Naive thymus-derived CD8-positive, alpha-beta T cell (primary cell): ENCODE results near the gene MBD5. TPM values are rescaled to one million over a fixed set of nuclear protein-coding genes. Genes with fewer than 3 reads are reported as not detected.
"Not testable (repeated sequence)": the region's sequence is repeated elsewhere in the genome, so short reads cannot be mapped to it uniquely, and the experiment has no call there.

Experiments used
- ATAC-seq, 2 donors: fragments of 150-1000 bp; cut with Tn5 transposase in 1 of 2; sonication (Bioruptor Pico), chemical (Tn5 transposase) in 1 of 2; 1 replicate in 1 of 2; 2 replicates in 1 of 2; pipeline ENCODE4 v1.10.0; 2021; ENCODE audit warnings: mild to moderate bottlenecking in 2 of 2, moderate library complexity in 2 of 2
- POLR2A ChIA-PET: fragments of 350-600 bp; sonication (Branson Sonifier 250); formaldehyde crosslinking; loops from one replicate; lab custom pipeline; 2021; ENCODE audit warnings: antibody characterized with exemption; lab: Charles Lee
- DNase-seq, 10 donors: peaks; one replicate each; pipeline versions ENCODE4 v3.0.0 to v3.0.0-alpha.2; 2020 to 2022
- H3K27ac Mint-ChIP-seq, 10 donors: one replicate each; pipeline ENCODE4 v1.8.0; 2020 to 2022; ENCODE audit warnings: mild to moderate bottlenecking in 10 of 10, mixed read lengths in 10 of 10, moderate library complexity in 4 of 10, inconsistent platforms in 1 of 10
- H3K27me3 Mint-ChIP-seq, 5 donors: one replicate each; pipeline ENCODE4 v1.8.0; 2021 to 2022; ENCODE audit warnings: mixed read lengths in 5 of 5
- H3K36me3 Mint-ChIP-seq, 3 donors: one replicate each; pipeline ENCODE4 v1.8.0; 2020 to 2022; ENCODE audit warnings: mixed read lengths in 3 of 3, mild to moderate bottlenecking in 2 of 3, inconsistent platforms in 1 of 3
- H3K4me1 Mint-ChIP-seq, 4 donors: one replicate each; pipeline ENCODE4 v1.8.0; 2021 to 2022; ENCODE audit warnings: mixed read lengths in 4 of 4
- H3K4me3 Mint-ChIP-seq, 10 donors: one replicate each; pipeline ENCODE4 v1.8.0; 2020 to 2022; ENCODE audit warnings: mild to moderate bottlenecking in 10 of 10, mixed read lengths in 10 of 10, moderate library complexity in 6 of 10, inconsistent platforms in 1 of 10
- H3K9me3 Mint-ChIP-seq, 9 donors: one replicate each; pipeline ENCODE4 v1.8.0; 2020 to 2022; ENCODE audit warnings: mixed read lengths in 9 of 9, mild to moderate bottlenecking in 3 of 9, inconsistent platforms in 1 of 9, moderate library complexity in 1 of 9
- polyA plus RNA-seq, 3 donors: library from polyadenylated mRNA; unstranded; fragments of 300-500 nt; fragmentation: Illumina TruSeq; gene quantifications; one replicate each; pipeline ENCODE4 v1.2.3, GENCODE V29; 2021
- total RNA-seq, 8 experiments: library from RNA in 2 of 8; stranded (reverse) in 2 of 8; gene quantifications; one replicate each; pipeline ENCODE4 v1.2.3 and lab custom pipeline; 2021 to 2026

Gene MBD5
- total RNA-seq, result 10 to 100 TPM; 49.7 to 54.1 TPM
- polyA plus RNA-seq, result 10 to 100 TPM; 11.7 to 17.9 (median 15.4) TPM
- 8.4 to 85.6 (median 35.6) reads per million in 6 experiments for total RNA-seq (lab: John Stamatoyannopoulos, UW)

GRCh38 chr2:148021059-148021861 lies at the start of gene MBD5:
Gene MBD5 (plus strand): TSS chr2:148021091.
- H3K36me3 Mint-ChIP-seq, result peaks cover 0 to 3% (median 2%) of the 10 kb centered on the region in 3 donors
- peak in 8 of 10 donors; percentile 45 to 83 (median 70) for DNase-seq
- POLR2A ChIA-PET, result interaction anchor here (0.6 to 3.0 kb wide), 17 partner anchors 8 to 1566 kb away, joined by 3 to 34 read pairs (median 5); partner anchors contain the start of genes ACVR2A and MMADHC
- no peaks in the 10 kb centered on the region for H3K9me3 Mint-ChIP-seq
- peak within 1 kb of the TSS; percentile 90 to 100 (median 98) for H3K4me3 Mint-ChIP-seq
- peaks cover 34 to 76% (median 71%) of the 10 kb centered on the region in 4 donors for H3K4me1 Mint-ChIP-seq
- no peaks in the 10 kb centered on the region for H3K27me3 Mint-ChIP-seq
- H3K27ac Mint-ChIP-seq, result peak within 1 kb of the TSS; percentile 92 to 99 (median 98)
- ATAC-seq, result peak; percentile 60 to 65

- H3K4me1 Mint-ChIP-seq, result peaks cover 12 to 31% (median 22%) of the 10 kb centered on the region in 4 donors
- POLR2A ChIA-PET, result no interaction called here
- DNase-seq (no peak), ATAC-seq (no peak)
- H3K27me3 Mint-ChIP-seq, result no peaks in the 10 kb centered on the region
- H3K4me3 Mint-ChIP-seq, result no peak overlapping the region
- H3K36me3 Mint-ChIP-seq, result peaks cover 15 to 53% (median 46%) of the 10 kb centered on the region in 3 donors
- peaks cover 0 to 11% (median 8%) of the 10 kb centered on the region in 9 donors for H3K9me3 Mint-ChIP-seq
- peak overlapping the region in 2 of 10 donors; percentile 29 to 88 for H3K27ac Mint-ChIP-seq
Measured at GRCh38 chr2:147976102-147976501, 44.8 kb upstream of the MBD5 start.

- no peak overlapping the region for H3K4me3 Mint-ChIP-seq
- DNase-seq (no peak), ATAC-seq (no peak)
- no peaks in the 10 kb centered on the region for H3K27me3 Mint-ChIP-seq
- H3K9me3 Mint-ChIP-seq, result peaks cover 0 to 11% (median 8%) of the 10 kb centered on the region in 9 donors
- peaks cover 13 to 31% (median 28%) of the 10 kb centered on the region in 4 donors for H3K4me1 Mint-ChIP-seq
- H3K36me3 Mint-ChIP-seq, result peaks cover 14 to 43% (median 40%) of the 10 kb centered on the region in 3 donors
- peak overlapping the region in 1 of 10 donors; percentile 12 for H3K27ac Mint-ChIP-seq
- POLR2A ChIA-PET, result no interaction called here
Measured at GRCh38 chr2:147977679-147978078, 43.2 kb upstream of the MBD5 start.

GRCh38 chr2:147980940-147981528 lies 39.9 kb upstream of the MBD5 start:
- Mint-ChIP-seq H3K9me3 (peaks cover 0 to 11% (median 8%) of the 10 kb centered on the region in 9 donors), H3K27ac (peak overlapping the region in 1 of 10 donors; percentile 6), H3K36me3 (peaks cover 10 to 40% (median 28%) of the 10 kb centered on the region in 3 donors), H3K27me3 (no peaks in the 10 kb centered on the region), H3K4me3 (peak overlapping the region in 1 of 10 donors; percentile 5), H3K4me1 (peaks cover 27 to 58% (median 54%) of the 10 kb centered on the region in 4 donors)
- POLR2A ChIA-PET, result no interaction called here
- no peak for DNase-seq
- ATAC-seq, result no peak

- H3K27ac Mint-ChIP-seq, result peak overlapping the region in 1 of 10 donors; percentile 28
- ATAC-seq, result no peak
- no peaks in the 10 kb centered on the region for H3K27me3 Mint-ChIP-seq
- POLR2A ChIA-PET, result interaction anchor here (1.2 kb wide), 1 partner anchor 656 kb away, joined by 6 read pairs; no protein-coding TSS in a partner anchor
- DNase-seq, result no peak
- H3K36me3 Mint-ChIP-seq, result peaks cover 0 to 2% (median 2%) of the 10 kb centered on the region in 3 donors
- H3K4me1 Mint-ChIP-seq, result peaks cover 11 to 41% (median 31%) of the 10 kb centered on the region in 4 donors
- H3K4me3 Mint-ChIP-seq, result no peak overlapping the region
- H3K9me3 Mint-ChIP-seq, result peaks cover 0 to under 1% (median 0%) of the 10 kb centered on the region in 9 donors
Measured at GRCh38 chr2:147989102-147989501, 31.8 kb upstream of the MBD5 start.

- POLR2A ChIA-PET, result interaction anchor here (0.6 to 1.2 kb wide), 2 partner anchors 532 to 655 kb away, joined by 5 to 6 read pairs; no protein-coding TSS in a partner anchor
- H3K4me3 Mint-ChIP-seq, result no peak overlapping the region
- peak overlapping the region in 7 of 10 donors; percentile 4 to 76 (median 63) for H3K27ac Mint-ChIP-seq
- no peaks in the 10 kb centered on the region for H3K27me3 Mint-ChIP-seq
- H3K9me3 Mint-ChIP-seq, result peaks cover 0 to 2% (median 0%) of the 10 kb centered on the region in 9 donors
- H3K36me3 Mint-ChIP-seq, result peaks cover 0 to 8% (median 7%) of the 10 kb centered on the region in 3 donors
- ATAC-seq (peak; percentile 74 to 80), DNase-seq (peak in 6 of 10 donors; percentile 19 to 64 (median 42))
- peaks cover 8 to 37% (median 29%) of the 10 kb centered on the region in 4 donors for H3K4me1 Mint-ChIP-seq
Measured at GRCh38 chr2:147989809-147990403, 31.0 kb upstream of the MBD5 start.

GRCh38 chr2:147994965-147995364 lies 25.9 kb upstream of the MBD5 start:
- ATAC-seq, H3K27ac Mint-ChIP-seq, H3K27me3 Mint-ChIP-seq, H3K4me3 Mint-ChIP-seq, DNase-seq, H3K9me3 Mint-ChIP-seq: not testable (repeated sequence)
- POLR2A ChIA-PET, result interaction anchor here (1.0 kb wide), 1 partner anchor 26 kb away, joined by 4 read pairs; the partner anchor contains the start of genes MBD5 and ORC4
- H3K36me3 Mint-ChIP-seq, result peaks cover 3 to 32% (median 23%) of the 10 kb centered on the region in 3 donors
- H3K4me1 Mint-ChIP-seq, result peaks cover 19 to 41% (median 39%) of the 10 kb centered on the region in 4 donors

- DNase-seq (no peak), ATAC-seq (no peak)
- Mint-ChIP-seq H3K4me1 (peaks cover 28 to 51% (median 47%) of the 10 kb centered on the region in 4 donors), H3K27ac (no peak overlapping the region), H3K4me3 (no peak overlapping the region), H3K27me3 (no peaks in the 10 kb centered on the region), H3K9me3 (peaks cover 0 to 13% (median 7%) of the 10 kb centered on the region in 9 donors), H3K36me3 (peaks cover 3 to 42% (median 25%) of the 10 kb centered on the region in 3 donors)
- POLR2A ChIA-PET, result no interaction called here
Measured at GRCh38 chr2:147996828-147997227, 24.1 kb upstream of the MBD5 start.

GRCh38 chr2:147998203-147998602 lies 22.7 kb upstream of the MBD5 start:
- ATAC-seq, result no peak
- H3K4me3 Mint-ChIP-seq, result no peak overlapping the region
- no peak for DNase-seq
- peaks cover 32 to 49% (median 47%) of the 10 kb centered on the region in 4 donors for H3K4me1 Mint-ChIP-seq
- peaks cover 16 to 55% (median 31%) of the 10 kb centered on the region in 3 donors for H3K36me3 Mint-ChIP-seq
- H3K9me3 Mint-ChIP-seq, result peaks cover 4 to 27% (median 16%) of the 10 kb centered on the region in 9 donors
- POLR2A ChIA-PET, result no interaction called here
- H3K27ac Mint-ChIP-seq, result peak overlapping the region in 5 of 10 donors; percentile 2 to 62 (median 36)
- no peaks in the 10 kb centered on the region for H3K27me3 Mint-ChIP-seq

- Mint-ChIP-seq H3K27ac (peak overlapping the region in 5 of 10 donors; percentile 24 to 66 (median 58)), H3K4me3 (no peak overlapping the region), H3K9me3 (peaks cover 4 to 32% (median 17%) of the 10 kb centered on the region in 9 donors), H3K4me1 (peaks cover 32 to 56% (median 49%) of the 10 kb centered on the region in 4 donors), H3K36me3 (peaks cover 21 to 60% (median 33%) of the 10 kb centered on the region in 3 donors), H3K27me3 (no peaks in the 10 kb centered on the region)
- no peak for ATAC-seq
- DNase-seq, result no peak
- POLR2A ChIA-PET, result no interaction called here
Measured at GRCh38 chr2:147999126-147999525, 21.8 kb upstream of the MBD5 start.

GRCh38 chr2:148000095-148000494 lies 20.8 kb upstream of the MBD5 start:
- ATAC-seq (no peak), DNase-seq (no peak)
- H3K27me3 Mint-ChIP-seq, result no peaks in the 10 kb centered on the region
- H3K36me3 Mint-ChIP-seq, result peaks cover 21 to 55% (median 32%) of the 10 kb centered on the region in 3 donors
- no peak overlapping the region for H3K4me3 Mint-ChIP-seq
- POLR2A ChIA-PET, result no interaction called here
- peaks cover 4 to 33% (median 16%) of the 10 kb centered on the region in 9 donors for H3K9me3 Mint-ChIP-seq
- peak overlapping the region in 3 of 10 donors; percentile 14 to 25 (median 24) for H3K27ac Mint-ChIP-seq
- H3K4me1 Mint-ChIP-seq, result peaks cover 32 to 59% (median 49%) of the 10 kb centered on the region in 4 donors

GRCh38 chr2:148002420-148002819 lies 18.5 kb upstream of the MBD5 start:
- Mint-ChIP-seq H3K36me3 (peaks cover 21 to 50% (median 25%) of the 10 kb centered on the region in 3 donors), H3K4me1 (peaks cover 34 to 61% (median 52%) of the 10 kb centered on the region in 4 donors), H3K27ac (peak overlapping the region in 1 of 10 donors; percentile 33), H3K9me3 (peaks cover 4 to 32% (median 18%) of the 10 kb centered on the region in 9 donors)
- ATAC-seq, DNase-seq, H3K27me3 Mint-ChIP-seq, POLR2A ChIA-PET, H3K4me3 Mint-ChIP-seq: not testable (repeated sequence)
